SW480 (cell line): ENCODE results near the gene PARP11.

ENCODE experiments used
- DNase-seq: peaks from one replicate; pipeline ENCODE4 v3.0.0-alpha.2; 2016; ENCODE audit warnings: low spot score

Gene PARP11

DNA sequence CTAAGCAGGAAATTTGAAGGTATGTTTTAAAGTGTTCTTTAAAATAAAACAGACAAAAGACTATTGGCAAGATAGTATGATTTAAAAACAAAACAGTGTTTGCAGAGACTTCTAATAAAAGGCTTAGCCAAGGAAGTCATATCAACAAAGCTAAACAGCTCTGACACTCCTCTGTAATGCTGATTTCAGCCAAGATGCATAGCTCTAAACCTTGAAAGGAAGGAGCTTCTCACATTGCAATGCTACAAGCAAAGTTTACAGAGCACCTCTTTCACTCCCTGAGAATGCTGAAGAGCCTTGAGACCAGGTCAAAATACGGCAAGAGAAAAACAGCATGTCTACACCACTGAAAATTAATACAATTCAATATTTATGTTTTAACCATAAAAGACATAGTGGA is 51.8 kb downstream of the PARP11 start:
- DNase-seq = no peak

DNA sequence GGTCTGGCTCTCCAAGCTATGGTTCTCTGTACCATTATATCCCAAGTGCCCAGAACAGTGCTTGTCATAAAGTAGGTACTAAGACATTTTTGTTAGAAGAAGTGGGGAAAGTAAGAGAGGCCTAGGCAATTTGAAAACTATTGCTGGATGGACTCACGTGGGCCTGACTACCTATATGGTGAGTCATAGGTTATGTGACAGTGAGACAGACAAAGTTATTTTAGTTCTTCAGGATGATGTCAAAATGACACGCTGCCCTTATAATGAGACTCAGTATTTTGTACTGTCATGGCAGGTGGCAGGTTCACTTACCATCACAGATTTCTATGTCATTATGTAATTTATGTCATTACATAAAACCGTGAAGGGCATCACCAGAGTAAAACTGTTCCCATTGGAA is 53.1 kb downstream of the PARP11 start:
- peak; percentile 28 for DNase-seq

DNA sequence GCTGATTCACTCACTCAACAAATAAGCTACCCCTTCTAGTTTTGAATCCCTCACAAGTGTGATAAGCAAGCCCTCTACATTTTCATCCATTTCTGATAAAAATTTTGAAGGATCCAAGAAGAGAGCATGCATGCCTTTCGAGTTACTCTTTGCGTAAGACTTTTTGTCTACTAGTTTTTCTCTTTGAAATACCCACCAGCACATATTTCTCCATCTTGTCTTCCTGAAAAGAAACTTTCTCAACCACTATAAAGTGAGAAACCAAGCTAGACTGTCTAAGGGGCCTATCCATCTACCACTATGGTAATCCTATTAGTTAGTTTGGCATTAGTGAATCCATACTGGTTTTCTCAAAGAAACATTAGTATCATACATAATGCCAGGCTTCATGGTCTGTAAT is 56.9 kb downstream of the PARP11 start:
- no peak for DNase-seq

DNA sequence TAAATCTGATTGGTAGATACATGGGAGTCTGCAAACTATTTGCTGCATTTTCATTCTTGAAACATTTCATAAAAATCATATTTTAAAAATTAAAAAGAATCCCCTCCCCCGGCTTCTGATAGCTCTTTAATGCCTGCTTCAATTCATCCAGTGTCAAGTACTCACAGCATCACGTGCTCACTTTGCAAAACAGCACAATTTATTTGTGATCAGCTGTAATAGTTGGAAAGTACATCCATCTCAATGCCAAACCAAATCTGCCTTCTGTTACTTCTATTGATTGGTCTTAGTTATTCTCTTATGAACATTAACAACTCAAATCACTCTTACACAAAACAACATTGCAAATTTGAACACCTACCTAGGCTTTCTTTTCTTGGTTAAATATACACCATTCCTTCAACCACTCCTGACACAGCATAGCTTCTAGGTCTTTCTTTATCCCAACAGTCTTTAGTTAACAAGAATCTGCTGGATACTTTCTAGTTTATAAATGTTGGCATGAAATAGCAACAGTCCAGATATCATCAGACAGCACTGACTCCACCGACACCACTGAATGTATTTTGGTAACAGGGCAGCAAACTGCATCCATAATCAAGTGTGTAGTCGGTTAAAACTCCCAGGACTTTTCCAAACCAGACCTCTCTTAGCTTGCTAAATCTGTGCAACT is 58.0 kb downstream of the PARP11 start:
- no peak for DNase-seq

DNA sequence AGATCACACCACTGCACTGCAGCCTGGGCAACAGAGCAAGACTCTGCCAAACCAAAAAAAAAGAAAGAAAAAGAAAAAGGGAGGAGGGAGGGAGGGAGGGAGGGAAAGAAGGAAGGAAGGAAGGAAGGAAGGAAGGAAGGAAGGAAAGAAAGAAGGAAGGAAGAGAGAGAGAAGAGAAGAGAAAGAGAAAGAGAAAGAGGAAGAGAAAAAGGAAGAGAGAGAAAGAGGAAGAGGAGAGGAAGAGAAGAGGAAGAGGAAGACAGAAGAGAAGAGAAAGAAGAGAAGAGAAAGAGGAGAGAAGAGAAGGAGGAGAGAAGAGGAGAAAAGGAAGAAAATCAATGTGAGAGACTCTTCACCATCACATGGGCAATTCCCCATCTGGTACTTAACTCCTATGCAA is 62.7 kb downstream of the PARP11 start:
- DNase-seq = no peak

DNA sequence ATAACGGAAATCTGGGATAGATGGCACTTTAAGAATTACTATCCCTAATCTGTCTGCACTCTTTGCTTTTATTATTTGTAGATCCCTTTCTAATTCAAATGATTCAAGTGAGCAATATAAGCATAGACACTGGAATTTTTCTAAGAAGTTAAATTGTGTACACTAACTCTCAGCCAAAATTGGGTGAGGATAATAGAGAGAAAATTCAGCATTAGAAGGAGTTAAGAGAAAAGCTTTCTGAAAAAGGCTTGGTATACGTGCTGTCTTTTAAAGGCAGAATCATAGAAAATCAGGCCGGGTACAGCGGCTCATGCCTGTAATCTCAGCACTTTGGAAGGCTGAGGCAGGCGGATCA is 63.2 kb downstream of the PARP11 start:
- DNase-seq = no peak

DNA sequence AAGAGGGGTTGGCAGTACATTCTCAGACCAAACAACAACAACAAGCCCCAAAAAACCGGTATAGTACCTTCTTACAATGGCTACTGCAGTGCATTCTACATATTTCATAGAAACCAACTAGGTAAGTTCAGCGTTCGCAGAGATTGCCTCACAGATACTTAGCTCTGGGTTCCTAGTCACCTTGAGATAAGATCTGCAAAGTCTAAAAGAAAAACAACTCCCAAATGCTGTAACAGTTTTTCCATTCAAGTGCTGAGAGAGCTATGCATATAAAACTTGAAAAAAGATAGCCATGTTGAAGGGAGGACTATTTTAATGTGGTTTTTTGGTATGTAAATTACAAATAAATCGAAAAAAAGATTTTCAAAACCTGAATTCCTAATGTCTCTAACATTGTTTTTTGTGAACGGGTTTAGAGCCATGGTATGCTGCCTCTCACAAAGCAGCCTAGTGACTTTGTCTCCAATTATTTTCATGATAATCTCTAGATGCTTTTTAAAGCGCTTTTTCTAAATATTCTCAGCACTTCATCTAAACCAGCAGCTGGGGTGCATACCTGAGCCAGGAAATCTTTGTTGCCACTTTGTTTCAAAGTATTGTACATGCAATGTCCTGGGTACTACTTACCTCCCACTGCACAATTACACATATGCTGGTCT is 63.7 kb downstream of the PARP11 start:
- no peak for DNase-seq

DNA sequence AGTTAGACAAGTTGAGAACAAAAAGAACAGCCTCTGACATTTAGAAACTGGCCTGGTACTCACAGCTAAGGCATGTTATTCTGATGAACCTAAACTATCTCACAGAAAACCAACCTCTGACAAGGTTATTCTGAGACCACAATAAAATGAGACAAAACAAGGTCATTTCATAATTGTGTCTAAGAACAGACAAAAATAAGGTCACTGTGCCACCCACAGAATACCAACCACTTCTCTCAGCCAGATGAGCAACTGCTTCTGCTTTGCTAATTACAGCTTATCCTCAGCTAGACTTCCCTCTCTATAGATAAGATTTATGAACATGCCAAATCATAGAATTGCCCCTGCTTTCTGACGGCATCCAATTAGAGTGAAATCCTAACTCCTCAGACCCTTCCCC is 68.1 kb downstream of the PARP11 start:
- DNase-seq = no peak

DNA sequence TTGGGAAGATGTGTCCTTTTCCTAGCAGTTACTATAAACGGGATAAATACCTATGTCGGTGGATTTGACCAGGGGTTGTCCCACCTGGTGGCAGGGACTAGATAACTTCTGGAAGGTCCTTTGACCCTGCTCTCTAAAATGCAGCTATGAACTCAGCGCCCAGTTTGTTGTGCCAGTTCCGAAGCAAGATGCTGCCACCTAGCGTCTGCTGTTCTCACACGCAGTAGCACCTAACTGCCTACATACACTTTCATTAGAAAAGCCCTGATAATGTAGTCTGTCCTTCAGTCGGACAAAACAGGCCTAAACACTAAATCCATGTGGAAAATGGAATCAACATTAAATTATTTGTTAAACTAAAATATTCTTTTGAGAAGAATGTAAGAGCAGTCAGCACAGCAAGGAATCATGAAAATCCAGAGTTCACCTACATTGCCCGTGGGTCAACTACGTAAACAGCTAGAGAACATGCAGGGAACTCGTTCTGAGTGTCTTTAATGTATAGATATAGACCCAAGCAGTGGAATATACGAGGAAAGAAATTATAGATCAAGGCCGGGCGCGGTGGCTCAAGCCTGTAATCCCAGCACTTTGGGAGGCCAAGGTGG is 69.2 kb downstream of the PARP11 start:
- DNase-seq = peak; percentile 81

DNA sequence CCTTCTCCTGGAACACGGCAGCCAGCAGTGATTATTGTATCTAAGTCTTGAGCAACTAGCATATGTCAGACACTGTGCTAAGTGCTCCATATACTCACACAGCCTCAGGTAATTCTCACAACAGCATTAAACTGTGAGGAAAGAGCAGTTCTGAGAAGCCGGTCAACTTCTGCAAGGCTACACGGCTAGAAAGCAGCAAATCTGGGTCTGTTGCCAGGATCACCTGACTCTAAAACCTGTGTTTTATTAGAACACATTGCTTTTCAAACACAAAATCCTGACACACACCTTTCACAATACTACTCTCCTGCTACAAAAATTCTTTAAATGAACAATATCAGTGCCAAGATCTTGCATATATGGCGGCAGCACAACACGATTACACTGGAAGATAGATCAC is 70.5 kb downstream of the PARP11 start:
- no peak for DNase-seq

DNA sequence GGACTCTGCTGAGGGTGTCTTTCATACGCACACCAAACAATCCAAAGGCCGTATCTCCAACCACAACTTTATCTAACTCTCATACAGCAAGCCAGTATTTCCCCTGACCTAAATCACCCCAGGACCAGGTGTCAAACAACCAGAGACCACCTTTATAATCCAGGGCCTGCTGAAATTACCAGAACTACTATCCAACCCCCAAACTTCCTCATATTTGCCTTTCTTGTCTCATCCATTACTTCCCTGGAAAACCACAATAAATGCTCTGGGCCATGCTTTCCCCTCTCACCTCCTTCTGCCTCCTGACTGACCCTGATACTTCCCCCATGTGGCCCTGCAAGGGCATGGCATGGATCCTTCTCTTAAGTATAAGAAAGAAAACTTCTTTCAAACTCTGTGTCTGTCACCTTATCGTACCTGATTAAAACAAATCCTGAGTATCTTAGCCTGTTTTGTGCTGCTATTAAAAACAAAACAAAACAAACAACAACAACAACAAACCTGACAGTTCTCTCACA is 75.6 kb downstream of the PARP11 start:
- DNase-seq = no peak

DNA sequence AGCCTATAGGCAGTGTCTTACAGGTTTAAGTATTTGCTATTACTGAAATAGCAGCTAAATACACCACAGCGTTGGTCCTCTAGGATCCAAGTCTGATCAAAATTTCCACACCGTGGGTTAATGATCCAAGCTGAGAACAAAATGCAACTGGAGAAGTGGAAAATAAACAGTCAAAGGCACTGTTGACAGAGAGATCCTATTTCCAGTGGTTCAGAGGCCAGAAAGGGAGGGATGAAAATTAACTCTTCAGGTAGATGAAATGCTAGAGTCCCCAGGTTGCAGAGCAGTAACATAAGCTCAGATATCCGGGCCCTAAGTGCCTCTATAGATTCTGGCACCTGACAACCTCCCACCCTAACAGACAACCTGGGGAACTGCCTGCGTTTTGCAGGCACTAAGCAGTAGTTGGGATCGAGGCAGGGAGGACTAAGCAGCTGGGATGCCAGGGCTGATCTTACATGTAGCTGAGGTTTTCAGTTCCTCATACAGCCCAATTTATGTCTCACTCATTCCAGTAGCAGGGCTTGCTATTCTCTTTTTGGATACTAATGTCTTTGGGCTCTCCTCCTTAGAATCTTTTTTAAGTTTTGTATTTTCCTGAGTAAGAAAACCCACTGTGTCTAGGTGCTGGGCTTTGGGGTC is 77.6 kb downstream of the PARP11 start:
- no peak for DNase-seq

DNA sequence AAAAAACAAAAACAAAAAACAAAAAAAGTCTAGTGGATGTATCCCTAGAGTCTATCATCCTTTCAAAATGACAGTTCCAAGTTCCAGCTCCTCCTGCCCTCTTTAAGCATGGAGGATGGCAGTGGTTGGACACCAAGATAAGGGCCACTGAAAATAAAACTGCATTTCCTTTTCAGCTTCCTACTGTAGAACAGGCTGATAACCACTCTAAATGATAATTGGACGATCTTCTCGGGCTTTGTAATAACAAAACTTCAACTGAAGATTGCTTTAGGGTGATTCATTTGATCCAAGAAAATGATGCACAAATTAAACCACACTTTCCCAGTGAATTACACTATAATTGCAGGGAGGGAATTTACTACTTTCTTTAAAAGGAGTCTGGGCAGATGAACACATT is 78.1 kb downstream of the PARP11 start:
- DNase-seq = no peak

DNA sequence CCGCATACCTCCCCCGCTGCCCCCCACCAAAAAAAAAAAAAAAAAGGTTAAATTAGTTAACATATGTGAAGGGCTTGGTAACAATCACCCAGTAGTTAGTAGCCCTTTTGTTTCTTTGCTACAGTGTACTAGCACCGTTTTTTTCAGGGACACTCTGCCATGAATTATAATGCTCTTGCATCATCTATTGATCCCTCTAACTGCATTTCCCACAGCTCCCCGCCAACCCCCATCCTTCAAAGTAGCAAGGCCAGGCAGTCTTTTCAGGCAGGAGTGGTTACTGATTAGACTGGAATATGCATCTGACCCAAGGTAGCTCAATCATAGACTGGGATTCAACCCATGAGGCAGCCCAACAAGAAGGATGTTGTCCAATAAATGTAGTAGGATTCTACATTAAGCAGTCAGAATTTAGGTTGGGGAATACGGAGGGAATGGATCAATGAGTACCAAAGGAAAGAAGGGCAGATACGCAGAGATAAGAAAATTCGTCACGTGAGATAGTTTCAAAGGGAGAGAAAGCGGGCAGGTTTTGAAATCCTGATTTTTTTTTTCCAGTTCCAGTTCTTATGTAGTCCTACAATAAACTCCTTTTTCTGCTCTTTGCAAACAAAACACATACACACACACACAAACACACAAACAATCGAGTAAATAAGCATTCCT is 80.4 kb downstream of the PARP11 start:
- no peak for DNase-seq

DNA sequence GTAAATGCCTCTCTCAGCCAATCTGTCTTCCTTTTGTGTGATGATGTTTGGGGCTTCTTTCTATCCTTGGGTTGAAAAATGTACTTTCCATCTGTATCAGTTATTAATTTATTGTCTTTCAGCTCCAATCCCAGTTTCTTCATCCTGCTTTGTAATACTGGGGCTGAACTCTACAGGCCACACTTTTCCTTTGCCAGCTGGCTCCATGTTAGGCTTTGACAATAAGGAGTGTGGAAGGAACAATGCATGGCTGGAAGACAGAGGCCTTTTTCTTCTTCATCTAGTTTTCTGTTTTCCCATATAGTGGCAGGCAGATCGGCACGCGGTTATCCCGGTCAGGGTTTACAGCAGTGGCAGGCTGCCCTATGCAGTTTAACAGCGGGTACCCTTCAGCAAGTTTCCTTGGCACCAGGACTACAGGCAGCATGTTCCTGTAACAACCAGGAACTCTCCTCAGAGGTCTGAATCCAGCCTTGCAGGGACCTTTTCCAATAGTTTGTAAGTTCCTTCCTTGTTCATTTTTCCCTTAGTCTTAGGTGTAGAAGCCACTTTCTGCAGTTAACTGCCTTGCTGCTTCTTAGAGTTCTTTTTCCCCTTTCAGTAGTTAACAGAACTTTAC is 81.8 kb downstream of the PARP11 start:
- DNase-seq = no peak

DNA sequence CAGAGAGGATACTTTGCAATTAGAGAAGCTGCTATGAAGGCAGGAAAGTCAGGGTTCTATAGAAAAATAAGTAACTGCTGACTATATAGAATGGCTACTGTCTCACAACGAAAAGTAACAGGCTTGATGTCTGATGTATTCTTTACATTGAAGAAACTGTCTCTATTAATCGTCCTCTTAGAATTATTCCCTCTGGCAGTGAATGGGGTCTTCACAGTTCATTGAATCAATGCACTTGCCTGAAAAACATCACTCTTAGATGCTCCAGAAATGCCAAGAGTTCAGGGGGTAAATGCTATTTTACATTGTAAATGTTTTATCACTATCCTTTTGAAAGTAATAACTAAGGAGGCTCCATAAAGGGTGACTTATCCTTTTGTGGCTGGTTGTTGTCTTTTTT is 82.6 kb downstream of the PARP11 start:
- no peak for DNase-seq

DNA sequence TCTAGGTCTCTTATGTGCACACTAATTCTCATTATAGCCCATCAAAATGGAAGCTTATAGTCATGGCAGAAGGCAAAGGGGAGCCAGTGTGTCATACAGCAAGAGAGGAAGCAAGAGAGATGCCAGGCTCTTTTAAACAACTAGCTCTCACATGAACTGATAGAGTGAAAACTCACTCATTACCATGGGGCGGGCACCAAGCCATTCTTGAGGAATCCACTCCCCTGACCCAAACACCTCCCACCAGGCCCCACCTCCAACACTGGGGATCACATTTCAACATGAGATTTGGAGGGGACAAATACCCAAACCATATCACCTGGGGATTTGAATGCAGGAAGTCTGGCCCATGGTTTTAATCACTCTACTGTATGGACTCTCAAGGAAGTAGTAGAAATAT is 83.4 kb downstream of the PARP11 start:
- no peak for DNase-seq

DNA sequence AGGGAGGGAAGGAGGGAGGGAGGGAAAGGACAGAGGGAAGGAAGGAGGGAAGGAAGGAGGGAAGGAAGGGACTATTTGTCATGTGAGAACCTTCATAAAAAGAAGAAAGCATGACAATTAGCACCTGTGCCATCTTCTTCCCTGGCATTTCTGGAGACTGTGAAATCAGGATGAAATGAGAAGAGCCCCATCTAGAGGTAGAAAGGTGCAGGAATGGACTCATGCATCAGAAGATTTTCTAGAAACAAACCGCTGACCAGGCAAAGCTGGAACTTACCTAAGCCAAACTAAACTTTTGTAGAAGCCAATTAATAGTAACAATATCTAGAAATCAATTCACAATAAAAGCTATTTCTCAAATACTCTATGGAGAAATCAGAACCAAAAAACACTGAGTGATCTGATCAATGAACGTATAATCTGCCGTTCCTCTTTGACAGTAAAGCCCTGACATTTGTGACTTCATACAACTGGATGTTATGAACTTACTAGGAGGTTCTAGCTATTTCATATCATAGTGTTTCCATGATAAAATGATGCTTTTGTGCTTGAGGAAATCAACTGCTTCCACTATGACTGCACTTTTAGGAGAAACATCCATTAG is 95.9 kb downstream of the PARP11 start:
- peak; percentile 74 for DNase-seq

DNA sequence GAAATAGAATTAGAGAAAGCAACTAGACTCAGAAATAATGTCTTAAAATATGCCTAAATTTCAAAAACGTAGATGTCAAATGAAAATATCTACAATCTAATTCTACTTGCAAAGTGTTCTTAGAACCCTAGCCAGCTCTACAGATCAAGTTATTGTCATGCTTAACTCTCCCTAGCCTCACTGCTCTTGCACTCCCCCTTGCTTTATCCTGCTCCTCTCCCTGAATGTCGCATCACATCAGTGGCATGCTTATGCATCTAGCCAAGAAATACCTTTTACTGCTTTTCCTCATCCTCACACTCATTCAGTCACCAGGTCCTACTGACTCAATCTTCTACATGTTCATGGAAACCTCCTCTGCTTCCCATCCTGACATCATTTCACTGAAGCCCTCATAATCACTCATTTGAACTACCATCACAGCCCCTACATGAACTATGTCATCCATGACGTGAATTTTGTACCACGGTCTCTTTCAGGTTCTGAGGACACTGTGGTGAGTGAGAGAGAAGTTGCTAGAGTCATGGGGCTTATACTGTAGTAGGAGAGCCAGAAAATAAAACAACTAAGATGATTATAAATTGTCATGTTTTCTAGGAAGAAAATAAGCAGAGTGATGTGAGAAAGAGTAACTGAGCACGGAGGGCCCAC is 97.7 kb downstream of the PARP11 start:
- DNase-seq = no peak

DNA sequence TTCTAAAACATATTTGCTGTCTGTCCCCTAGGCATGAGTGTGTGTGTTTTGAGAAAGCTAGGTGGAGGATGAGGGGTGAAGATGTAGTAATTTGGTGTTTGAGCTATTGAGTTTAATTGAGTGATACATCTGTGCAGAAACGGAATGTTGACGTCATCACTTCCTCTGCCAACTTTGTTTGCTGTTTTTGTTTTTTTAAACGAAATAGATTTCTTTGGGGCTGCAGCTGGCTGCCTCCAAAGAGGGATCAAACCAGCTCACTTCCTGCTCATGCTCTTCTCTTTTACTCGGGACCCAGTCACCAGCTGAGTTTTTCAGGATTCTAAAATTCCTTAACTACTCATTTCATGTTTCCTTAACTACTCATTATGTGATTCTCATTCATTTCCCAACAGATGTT is 100.8 kb downstream of the PARP11 start:
- DNase-seq = no peak

DNA sequence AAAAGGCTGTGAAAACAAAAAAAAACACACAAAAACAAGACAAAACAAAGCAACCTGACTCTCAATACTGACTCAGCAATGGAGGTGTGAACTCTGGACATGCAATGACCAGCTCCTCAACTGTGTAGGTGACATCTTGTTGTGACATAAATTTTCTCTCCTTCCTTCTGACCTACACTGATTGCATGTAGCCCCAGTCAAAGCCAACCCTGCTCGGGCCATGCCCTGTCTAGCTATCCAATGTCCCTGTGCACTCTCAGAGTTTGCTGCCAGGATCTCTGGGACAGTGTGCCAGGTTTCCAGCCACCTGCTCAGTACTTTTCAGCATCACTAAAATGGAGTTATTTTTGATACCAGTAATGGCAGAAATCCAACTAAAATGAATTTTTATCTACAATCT is 101.3 kb downstream of the PARP11 start:
- DNase-seq = no peak
